ENCODE data around the gene ATF6.

ATF6 gene

DNA sequence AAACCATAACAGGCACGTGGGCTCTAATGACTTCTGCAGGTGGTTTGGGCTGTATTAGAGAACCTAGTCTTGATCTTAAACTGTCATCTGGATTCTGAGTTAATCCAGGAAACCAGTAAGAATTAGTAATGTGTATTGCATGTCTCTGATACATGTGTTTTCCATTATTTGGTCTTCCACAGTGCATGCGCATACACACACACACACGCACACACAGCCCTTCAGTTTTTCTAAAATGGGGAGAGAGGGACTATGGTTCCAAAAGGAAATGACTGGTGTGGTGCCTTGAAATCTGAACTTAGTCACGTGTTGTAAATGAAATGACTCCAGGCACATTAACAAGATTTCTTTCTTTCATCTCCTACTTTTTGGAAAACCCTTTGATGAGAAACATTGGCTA, 190.0 kb downstream of the ATF6 start:
- no peak for DNase-seq (ENCODE audit: low read depth)
- H3K4me3 ChIP-seq (ENCODE audit: low read depth, low read length): no peak overlapping the region
- in situ Hi-C loops (cut with HindIII; ENCODE audit: low sequenced_read_pairs): no loop called here
- TF ChIP-seq, protein P1, sequence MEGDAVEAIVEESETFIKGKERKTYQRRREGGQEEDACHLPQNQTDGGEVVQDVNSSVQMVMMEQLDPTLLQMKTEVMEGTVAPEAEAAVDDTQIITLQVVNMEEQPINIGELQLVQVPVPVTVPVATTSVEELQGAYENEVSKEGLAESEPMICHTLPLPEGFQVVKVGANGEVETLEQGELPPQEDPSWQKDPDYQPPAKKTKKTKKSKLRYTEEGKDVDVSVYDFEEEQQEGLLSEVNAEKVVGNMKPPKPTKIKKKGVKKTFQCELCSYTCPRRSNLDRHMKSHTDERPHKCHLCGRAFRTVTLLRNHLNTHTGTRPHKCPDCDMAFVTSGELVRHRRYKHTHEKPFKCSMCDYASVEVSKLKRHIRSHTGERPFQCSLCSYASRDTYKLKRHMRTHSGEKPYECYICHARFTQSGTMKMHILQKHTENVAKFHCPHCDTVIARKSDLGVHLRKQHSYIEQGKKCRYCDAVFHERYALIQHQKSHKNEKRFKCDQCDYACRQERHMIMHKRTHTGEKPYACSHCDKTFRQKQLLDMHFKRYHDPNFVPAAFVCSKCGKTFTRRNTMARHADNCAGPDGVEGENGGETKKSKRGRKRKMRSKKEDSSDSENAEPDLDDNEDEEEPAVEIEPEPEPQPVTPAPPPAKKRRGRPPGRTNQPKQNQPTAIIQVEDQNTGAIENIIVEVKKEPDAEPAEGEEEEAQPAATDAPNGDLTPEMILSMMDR (IDR thresholded peaks at IDR 0.05; ENCODE audit: low read depth, low read length, missing control alignments): no peak

DNA sequence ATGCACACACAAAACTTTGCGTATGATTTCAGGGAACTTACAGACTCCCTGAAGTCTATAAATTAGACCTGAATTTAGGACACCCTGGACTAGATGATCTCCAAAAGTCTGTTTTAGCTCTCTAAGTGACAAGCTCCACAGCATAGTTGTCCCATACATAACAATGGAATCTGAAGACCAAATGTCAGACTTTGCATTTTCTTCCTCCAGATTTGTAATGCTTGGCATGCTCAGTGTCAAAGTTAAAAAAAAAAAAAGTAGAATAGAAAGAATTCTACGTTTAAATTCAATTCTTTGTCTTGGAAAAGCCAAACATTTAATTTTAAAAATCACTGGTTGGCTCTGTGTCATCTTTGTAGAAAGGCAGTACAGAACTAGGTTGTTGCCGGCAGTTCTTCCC, 190.8 kb downstream of the ATF6 start:
- no peak overlapping the region for H3K4me3 ChIP-seq (ENCODE audit: low read depth, low read length)
- TF ChIP-seq, protein P1 (IDR thresholded peaks at IDR 0.05; ENCODE audit: low read depth, low read length, missing control alignments): no peak
- no peak for DNase-seq (ENCODE audit: low read depth)
- in situ Hi-C loops (cut with HindIII; ENCODE audit: low sequenced_read_pairs): no loop called here

DNA sequence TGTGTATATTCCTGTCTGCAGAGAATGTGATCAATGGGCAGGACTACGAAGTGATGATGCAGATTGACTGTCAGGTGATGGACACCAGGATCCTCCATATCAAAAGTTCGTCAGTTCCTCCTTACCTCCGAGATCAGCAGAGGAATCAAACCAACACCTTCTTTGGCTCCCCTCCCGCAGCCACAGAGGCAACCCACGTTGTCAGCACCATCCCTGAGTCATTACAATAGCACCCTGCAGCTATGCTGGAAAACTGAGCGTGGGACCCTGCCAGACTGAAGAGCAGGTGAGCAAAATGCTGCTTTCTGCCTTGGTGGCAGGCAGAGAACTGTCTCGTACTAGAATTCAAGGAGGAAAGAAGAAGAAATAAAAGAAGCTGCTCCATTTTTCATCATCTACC, 192.3 kb downstream of the ATF6 start:
- DNase-seq (ENCODE audit: low read depth): no peak
- H3K4me3 ChIP-seq (ENCODE audit: low read depth, low read length): no peak overlapping the region
- in situ Hi-C loops (cut with HindIII; ENCODE audit: low sequenced_read_pairs): no loop called here
- TF ChIP-seq, protein P1 (IDR thresholded peaks at IDR 0.05; ENCODE audit: low read depth, low read length, missing control alignments): no peak

DNA sequence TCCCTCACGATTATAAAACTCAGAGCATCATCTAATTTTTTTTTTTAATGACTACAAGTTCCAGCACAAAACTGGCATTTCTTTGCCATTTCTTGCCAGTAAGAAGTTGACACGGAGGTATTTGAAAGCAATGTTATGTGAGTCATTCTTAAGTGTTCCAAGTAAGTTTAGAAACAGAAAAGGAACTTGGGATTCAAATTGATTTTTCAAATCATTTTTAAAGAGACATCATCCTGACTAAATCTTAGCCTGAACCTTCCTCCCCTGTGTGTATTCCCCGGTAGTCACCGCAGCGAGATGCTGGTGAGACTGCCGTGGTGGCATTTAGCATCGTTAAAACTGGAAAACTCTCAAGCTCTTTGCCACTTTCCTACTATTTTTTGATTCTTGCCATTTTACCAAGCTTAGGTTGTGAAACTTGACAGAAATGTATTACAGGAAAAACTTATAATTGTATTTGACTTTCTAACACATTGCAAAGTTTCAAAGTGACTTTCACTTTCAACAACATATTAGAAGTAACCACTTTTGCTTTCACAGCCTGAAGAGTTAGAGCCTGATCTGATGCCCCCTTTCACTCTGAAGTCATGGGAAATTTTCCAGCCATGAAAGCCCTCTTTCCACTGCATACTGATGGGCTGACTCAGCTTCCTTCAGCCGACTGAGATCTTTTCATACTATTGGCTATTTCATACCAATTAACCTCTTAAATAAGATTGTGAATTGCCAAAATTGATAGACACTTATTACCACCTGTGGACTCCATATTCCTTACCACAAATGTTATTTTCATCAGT, 196.2 kb downstream of the ATF6 start:
- DNase-seq (ENCODE audit: low read depth): peak; percentile 84
- in situ Hi-C loops (cut with HindIII; ENCODE audit: low sequenced_read_pairs): no loop called here
- peak overlapping the region; percentile 30 for H3K4me3 ChIP-seq (ENCODE audit: low read depth, low read length)
- TF ChIP-seq, protein P1 (IDR thresholded peaks at IDR 0.05; ENCODE audit: low read depth, low read length, missing control alignments): no peak

DNA sequence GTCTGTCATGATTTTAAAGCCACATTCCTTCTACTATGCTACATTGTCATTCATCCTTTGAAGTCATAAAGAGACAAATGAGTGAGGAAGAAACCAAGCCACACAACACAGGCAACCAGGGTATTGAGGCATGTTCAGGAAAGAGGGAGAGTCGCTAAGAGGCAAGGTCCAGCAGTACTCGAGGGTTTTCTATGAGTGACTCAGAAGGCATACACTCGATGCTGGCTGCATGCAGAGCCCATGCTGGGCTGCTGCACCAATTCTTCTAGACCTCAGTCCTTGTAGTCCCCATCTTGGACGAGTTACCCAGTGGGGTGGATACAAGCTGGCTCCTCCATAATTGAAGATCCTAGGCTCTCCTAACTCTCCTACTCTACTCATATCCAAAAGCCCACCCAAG, 199.9 kb downstream of the ATF6 start:
- no peak for DNase-seq (ENCODE audit: low read depth)
- in situ Hi-C loops (cut with HindIII; ENCODE audit: low sequenced_read_pairs): no loop called here
- no peak overlapping the region for H3K4me3 ChIP-seq (ENCODE audit: low read depth, low read length)
- TF ChIP-seq, protein P1 (IDR thresholded peaks at IDR 0.05; ENCODE audit: low read depth, low read length, missing control alignments): no peak

DNA sequence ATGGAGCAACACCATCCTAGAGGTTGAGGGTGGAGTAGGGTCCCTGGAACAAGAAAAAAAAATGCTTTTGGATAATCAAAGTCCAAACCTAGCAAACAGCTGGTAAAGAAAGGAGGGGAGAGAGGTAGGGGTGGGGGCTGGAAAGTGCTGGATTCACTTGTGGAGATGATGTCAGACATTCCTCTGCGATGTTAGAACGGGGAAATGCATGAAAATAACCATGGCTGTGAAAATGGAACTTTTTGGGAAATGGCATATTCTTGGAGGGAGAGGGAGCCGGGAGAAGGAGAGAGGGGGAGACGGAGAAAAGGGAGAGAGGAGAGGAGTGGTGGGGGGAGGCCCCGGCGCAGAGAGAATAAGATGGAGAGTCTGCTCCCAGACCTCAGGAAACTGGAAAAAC, 203.9 kb downstream of the ATF6 start:
- DNase-seq (ENCODE audit: low read depth): no peak
- in situ Hi-C loops (cut with HindIII; ENCODE audit: low sequenced_read_pairs): no loop called here
- H3K4me3 ChIP-seq (ENCODE audit: low read depth, low read length): no peak overlapping the region
- TF ChIP-seq, protein P1 (IDR thresholded peaks at IDR 0.05; ENCODE audit: low read depth, low read length, missing control alignments): no peak
